ENCODE results near the gene COX10.
"Not testable (repeated sequence)": the region's sequence is repeated elsewhere in the genome, so short reads cannot be mapped to it uniquely, and the experiment has no call there.

Gene COX10

GRCh38 chr17:14192636-14193344, 123.5 kb downstream of the COX10 start:
- H3K36me3 ChIP-seq (replicated peaks); H3K27ac ChIP-seq; H3K4me3 ChIP-seq (ENCODE audit: low read depth, low read length); in situ Hi-C loops (cut with HindIII; ENCODE audit: low pct_ligation_motif_present, low sequenced_read_pairs); H3K27me3 ChIP-seq (replicated peaks); DNase-seq: not testable (repeated sequence)

GRCh38 chr17:14196377-14196997, 127.2 kb downstream of the COX10 start:
- Histone ChIP-seq H3K4me3 (ENCODE audit: low read depth, low read length) (no peak overlapping the region), H3K27me3 (replicated peaks) (no peaks in the 10 kb centered on the region), H3K27ac (no peak overlapping the region), H3K36me3 (replicated peaks) (no peaks in the 10 kb centered on the region)
- peak; percentile 33 for TF ChIP-seq CTCF (IDR thresholded peaks at IDR 0.05; ENCODE audit: low read depth, low read length, missing control alignments)
- no peak for DNase-seq
- in situ Hi-C loops (cut with HindIII; ENCODE audit: low pct_ligation_motif_present, low sequenced_read_pairs): no loop called here

GRCh38 chr17:14197057-14197456, 127.8 kb downstream of the COX10 start:
- in situ Hi-C loops (cut with HindIII; ENCODE audit: low pct_ligation_motif_present, low sequenced_read_pairs): no loop called here
- H3K27me3 ChIP-seq (replicated peaks): no peaks in the 10 kb centered on the region
- no peak for TF ChIP-seq CTCF (IDR thresholded peaks at IDR 0.05; ENCODE audit: low read depth, low read length, missing control alignments)
- no peaks in the 10 kb centered on the region for H3K36me3 ChIP-seq (replicated peaks)
- no peak for DNase-seq
- H3K27ac ChIP-seq: no peak overlapping the region
- no peak overlapping the region for H3K4me3 ChIP-seq (ENCODE audit: low read depth, low read length)

GRCh38 chr17:14197586-14197985, 128.3 kb downstream of the COX10 start:
- in situ Hi-C loops (cut with HindIII; ENCODE audit: low pct_ligation_motif_present, low sequenced_read_pairs): no loop called here
- H3K4me3 ChIP-seq (ENCODE audit: low read depth, low read length): no peak overlapping the region
- no peaks in the 10 kb centered on the region for H3K27me3 ChIP-seq (replicated peaks)
- no peaks in the 10 kb centered on the region for H3K36me3 ChIP-seq (replicated peaks)
- H3K27ac ChIP-seq: no peak overlapping the region
- TF ChIP-seq CTCF (IDR thresholded peaks at IDR 0.05; ENCODE audit: low read depth, low read length, missing control alignments): no peak
- no peak for DNase-seq

- no peak for TF ChIP-seq CTCF (IDR thresholded peaks at IDR 0.05; ENCODE audit: low read depth, low read length, missing control alignments)
- no peaks in the 10 kb centered on the region for H3K27me3 ChIP-seq (replicated peaks)
- no peak overlapping the region for H3K4me3 ChIP-seq (ENCODE audit: low read depth, low read length)
- in situ Hi-C loops (cut with HindIII; ENCODE audit: low pct_ligation_motif_present, low sequenced_read_pairs): no loop called here
- DNase-seq: no peak
- no peak overlapping the region for H3K27ac ChIP-seq
- no peaks in the 10 kb centered on the region for H3K36me3 ChIP-seq (replicated peaks)
These were observed 128.7 kb downstream of the COX10 start for GRCh38 chr17:14198013-14198412.

GRCh38 chr17:14198575-14198974, 129.3 kb downstream of the COX10 start:
- H3K27ac ChIP-seq: no peak overlapping the region
- in situ Hi-C loops (cut with HindIII; ENCODE audit: low pct_ligation_motif_present, low sequenced_read_pairs): no loop called here
- TF ChIP-seq CTCF (IDR thresholded peaks at IDR 0.05; ENCODE audit: low read depth, low read length, missing control alignments): no peak
- H3K36me3 ChIP-seq (replicated peaks): no peaks in the 10 kb centered on the region
- no peaks in the 10 kb centered on the region for H3K27me3 ChIP-seq (replicated peaks)
- no peak overlapping the region for H3K4me3 ChIP-seq (ENCODE audit: low read depth, low read length)
- DNase-seq: no peak
